Activated T-cell treated with anti-CD3 and anti-CD28 coated beads, Interleukin-2, amount 50 U/mL, for 1 hour (primary cell): ENCODE results near the gene ECHDC1.
A peak's percentile ranks its signal among the peaks of the same experiment; 100 is the strongest.

Source experiments
- DNase-seq: peaks from one replicate; pipeline ENCODE4 v3.0.0-alpha.2; 2020

ECHDC1 gene

GRCh38 chr6:127282184-127282583 is 61.2 kb downstream of the ECHDC1 start:
- no peak for DNase-seq

- DNase-seq: no peak
Measured at GRCh38 chr6:127279815-127280214, 63.6 kb downstream of the ECHDC1 start.

GRCh38 chr6:127277878-127278843 is 65.2 kb downstream of the ECHDC1 start:
- no peak for DNase-seq

DNA sequence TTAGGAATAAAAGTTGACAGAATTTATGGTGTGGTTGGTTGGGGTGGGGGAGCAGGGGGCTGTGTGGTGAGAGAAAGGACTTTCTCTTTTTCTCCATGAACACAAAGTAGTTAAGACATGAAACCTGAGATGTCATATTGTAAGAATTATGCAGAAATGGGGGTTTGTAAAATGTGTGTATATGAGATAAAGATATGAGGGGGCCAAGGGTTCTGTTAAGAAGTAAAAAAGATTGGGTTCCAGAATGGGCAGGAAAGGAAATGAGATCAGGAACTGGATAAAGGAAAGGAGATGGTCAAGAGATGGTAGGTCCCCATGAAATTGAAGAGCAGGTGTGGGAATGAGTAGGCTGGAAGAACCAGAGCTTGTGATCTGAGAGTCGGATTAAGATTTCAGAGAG is 67.1 kb downstream of the ECHDC1 start:
- no peak for DNase-seq

GRCh38 chr6:127273499-127273898 is 69.9 kb downstream of the ECHDC1 start:
- DNase-seq: no peak

DNA sequence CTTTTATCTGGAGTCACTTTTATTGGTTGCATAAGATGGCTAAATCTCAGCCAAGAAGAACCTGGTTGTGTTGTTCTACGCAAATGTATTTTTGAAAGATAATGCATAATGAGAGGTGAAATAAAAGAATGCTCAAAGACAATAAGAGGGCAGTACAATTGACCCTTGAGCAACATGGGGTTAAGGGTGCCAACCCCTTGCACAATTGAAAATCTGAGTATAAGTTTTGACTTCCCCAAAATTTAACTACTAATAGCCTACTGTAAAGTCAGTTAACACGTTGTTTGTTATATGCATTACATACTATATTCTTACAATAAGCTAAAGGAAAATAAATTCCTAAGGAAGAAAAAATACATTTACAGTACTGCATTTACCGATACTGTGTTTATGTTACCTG is 70.8 kb downstream of the ECHDC1 start:
- DNase-seq: no peak

DNA sequence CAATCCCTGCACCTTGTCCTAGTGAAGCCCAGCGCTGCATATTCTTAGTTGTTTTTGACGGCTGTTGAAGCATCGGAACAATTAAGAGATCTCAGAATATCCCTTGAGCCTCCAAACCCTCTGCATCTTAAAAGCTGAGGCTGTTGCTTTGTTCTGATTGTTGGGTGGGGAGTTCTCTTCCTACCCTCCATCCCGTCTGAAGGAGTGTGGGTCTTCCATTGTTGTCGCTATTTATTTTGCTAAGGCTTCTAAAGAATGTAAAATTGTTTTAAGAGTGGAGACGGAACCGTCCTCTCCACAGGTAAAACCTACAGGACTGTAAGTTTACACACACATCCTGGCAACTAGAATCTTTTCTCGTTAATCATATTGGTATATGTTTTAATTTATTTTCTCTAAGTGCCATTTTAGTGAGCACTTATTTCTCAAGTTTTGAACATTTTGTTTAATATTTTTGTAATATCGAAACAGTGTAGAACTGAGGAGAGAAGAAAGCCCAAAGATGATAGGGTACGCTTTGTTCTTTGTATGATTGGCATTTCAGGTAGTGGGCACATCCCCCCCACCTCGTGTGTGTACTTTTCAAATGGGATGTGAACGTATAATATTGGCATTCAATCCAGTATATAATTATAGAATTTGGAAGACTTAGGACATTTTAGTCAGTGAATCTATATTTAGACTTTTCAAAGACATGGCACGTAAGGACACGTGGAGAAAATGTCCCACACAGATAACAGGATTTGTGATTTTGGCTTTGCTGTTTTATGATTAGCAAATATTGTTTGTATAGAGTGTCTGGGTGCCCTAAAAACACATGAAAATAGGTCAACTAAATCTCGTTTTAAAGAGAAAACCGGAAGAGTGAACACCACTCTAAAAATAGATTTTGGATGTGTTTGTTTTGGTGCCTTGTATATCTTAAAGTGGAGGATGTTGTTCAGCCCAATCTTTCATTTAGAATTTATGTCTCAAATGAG is 75.5 kb downstream of the ECHDC1 start:
- no peak for DNase-seq

- peak; percentile 61 for DNase-seq
Measured at GRCh38 chr6:127266892-127267645, 76.3 kb downstream of the ECHDC1 start.

DNA sequence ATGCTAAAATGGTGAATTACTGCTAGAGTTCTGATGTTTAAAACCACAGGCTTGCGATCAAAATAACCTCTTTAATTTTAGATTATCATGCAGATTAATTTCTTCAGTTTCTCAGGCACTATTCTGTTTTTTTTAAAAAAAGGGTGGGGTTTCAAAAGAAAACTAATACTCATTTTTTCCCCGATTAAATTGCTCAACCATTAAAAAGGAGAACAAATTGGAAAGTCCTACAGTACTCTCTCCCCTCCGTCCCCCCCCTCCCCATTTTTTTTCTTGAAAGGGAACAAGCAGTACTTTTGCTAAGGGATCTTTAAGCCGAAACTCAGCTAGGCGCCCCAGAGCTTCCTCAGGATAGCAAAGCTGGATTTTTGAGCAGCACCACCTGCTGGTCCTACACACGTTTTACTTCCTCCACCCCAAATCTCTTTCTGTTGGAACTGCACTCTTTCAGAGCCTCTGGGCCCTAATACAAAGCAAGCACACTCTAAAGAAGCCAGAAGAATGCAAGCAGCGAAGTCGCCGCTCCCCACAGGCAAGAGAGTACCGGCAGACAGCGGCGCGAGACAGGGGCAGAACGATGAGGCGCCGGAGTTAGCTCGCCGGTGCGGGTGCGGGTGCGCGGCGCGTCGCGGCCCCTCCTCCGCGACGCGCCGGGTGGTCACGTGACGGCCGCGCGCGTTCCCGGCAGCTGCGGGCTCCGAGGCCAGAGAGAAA is 77.1 kb downstream of the ECHDC1 start, which contains the start of gene RNF146:
RNF146 (plus strand) TSS at position 687 of the 714 bp plus-strand sequence. CDS start 13,475 bp downstream, outside the sequence.
- DNase-seq: peak; percentile 80

GRCh38 chr6:127263481-127263880 is 79.9 kb downstream of the ECHDC1 start:
- DNase-seq: no peak

DNA sequence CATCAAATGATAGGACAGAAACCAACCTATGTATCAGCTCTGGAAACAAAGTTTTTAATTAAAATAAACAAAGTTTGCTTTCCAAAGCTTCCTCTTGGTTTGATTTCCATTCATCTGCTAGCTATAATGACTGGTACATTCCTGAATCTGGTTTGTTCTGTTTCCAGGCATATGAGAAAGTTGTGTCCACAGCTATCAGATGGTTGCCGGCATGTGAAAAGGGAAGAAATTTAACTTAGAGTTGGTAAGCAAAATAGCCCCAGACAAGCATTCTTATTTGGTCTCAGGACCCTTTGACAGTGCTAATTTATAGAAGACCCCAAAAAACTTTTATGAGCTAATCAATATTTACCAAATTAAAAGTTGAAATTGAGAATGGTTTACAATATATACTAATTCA is 80.5 kb downstream of the ECHDC1 start:
- DNase-seq: no peak

GRCh38 chr6:127255286-127255685 is 88.1 kb downstream of the ECHDC1 start:
- DNase-seq: no peak

DNA sequence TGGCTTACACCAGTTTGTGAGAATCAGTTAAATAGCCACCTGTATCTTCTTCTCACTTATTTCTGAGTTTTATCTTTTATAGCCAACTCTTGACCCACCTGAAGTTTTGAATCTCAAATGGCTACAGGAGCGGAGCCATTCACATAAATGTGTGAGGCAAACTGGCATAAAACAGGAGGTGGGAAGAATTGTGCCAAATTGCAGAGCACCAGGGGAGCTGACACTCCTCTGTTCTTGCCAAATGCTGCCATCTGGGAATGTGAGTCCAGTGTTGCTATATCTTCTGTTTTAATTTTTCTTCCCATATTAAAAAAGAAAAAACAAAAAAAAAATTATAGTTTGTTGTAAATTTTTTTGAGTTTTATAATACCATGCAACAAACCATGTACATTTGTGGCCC is 93.8 kb downstream of the ECHDC1 start:
- no peak for DNase-seq

DNA sequence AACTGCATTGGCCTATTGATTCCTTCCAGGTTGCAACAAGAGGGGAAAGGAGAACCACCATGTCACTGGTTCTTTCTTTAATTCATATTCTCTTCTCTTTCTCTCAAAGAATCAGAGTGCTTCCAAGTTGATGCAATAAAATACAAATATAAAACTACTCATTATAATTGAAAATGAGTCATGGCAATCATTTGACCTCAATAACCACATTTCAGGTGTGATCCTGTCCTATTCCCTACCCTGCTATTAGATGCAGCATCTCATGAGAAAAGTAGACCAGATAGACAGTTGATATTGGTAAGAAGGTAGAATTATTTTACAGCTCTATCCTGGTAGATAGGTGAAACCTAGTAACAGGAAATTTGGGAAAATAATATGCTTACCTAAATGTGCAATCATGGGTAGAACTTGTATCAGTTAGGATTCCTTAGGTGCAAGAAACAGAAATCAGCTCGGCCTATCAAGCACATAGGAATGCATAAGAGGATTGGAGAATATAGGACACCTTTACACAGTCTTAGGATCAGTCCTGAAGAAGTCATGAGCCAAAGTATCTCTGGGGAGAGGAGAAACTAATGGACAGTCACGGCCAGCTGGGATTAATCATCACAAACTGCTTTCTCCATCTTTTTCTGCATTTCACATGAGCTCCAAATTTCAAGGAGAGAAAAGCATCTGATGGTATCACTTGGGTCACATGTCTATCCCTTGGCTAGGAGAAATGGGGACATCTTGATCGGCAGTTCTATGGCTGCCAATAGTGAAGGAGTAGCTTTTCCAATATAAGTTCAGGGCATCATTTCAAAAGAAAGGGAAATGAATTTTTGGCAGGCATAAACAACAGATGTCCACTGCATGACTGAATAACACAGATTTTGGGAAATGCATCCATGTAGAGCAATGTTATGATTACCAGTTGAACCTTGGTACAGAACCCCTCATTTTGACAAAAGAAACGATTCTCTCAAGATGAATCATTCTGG is 96.0 kb downstream of the ECHDC1 start:
- no peak for DNase-seq

DNA sequence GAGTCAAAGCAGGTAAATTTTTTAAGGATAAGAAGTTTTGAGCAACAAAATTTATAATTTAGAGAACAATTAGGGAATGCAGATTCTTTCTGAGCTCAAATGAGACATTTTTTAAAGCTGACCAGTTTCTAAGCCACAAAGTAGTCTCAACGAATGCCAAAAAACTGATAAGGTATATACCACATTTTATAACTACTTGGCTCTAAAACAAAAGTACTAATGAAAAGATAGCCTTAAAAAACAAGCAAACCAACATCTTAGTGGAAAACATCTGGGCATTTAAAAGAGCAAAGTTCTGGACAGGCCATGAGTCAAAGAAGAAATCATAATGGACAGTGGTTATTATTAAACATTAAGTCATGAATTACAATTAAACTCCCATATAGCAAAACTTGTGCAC is 99.9 kb downstream of the ECHDC1 start:
- no peak for DNase-seq
